ENCODE data around the gene AOX1.
"Not testable (repeated sequence)": the region's sequence is repeated elsewhere in the genome, so short reads cannot be mapped to it uniquely, and the experiment has no call there.

AOX1 gene

GRCh38 chr2:200703127-200703925 lies 117.5 kb downstream of the AOX1 start:
- no peak for DNase-seq (ENCODE audit: low read depth)

- no peak for DNase-seq (ENCODE audit: low read depth)
Observed at GRCh38 chr2:200703926-200704637, 118.3 kb downstream of the AOX1 start.

GRCh38 chr2:200705305-200706041 lies 119.7 kb downstream of the AOX1 start:
- DNase-seq (ENCODE audit: low read depth) = no peak

- DNase-seq (ENCODE audit: low read depth) = no peak
Observed at GRCh38 chr2:200708943-200709342, 123.1 kb downstream of the AOX1 start.

GRCh38 chr2:200713003-200713703 lies 127.3 kb downstream of the AOX1 start:
- DNase-seq (ENCODE audit: low read depth) = peak; percentile 90

- DNase-seq (ENCODE audit: low read depth) = peak; percentile 23
Observed at GRCh38 chr2:200713704-200714064, 127.9 kb downstream of the AOX1 start.

GRCh38 chr2:200715014-200715413 lies 129.2 kb downstream of the AOX1 start:
- not testable (repeated sequence) for DNase-seq (ENCODE audit: low read depth)

- DNase-seq (ENCODE audit: low read depth) = no peak
Observed at GRCh38 chr2:200716386-200716785, 130.6 kb downstream of the AOX1 start.

All from activated T-cell treated with anti-CD3 and anti-CD28 coated beads for 48 hours (primary cell).